ENCODE results near the gene MOB3C.

Gene MOB3C

GRCh38 chr1:46630719-46631118 lies 14.1 kb upstream of the MOB3C start:
- Histone ChIP-seq H3K36me3 (ENCODE audit: control insufficient read depth, insufficient read depth, low read length) (peaks cover 5% of the 10 kb centered on the region), H3K9me3 (ENCODE audit: control insufficient read depth, low read length) (no peaks in the 10 kb centered on the region), H3K4me3 (ENCODE audit: low read length) (no peak overlapping the region), H3K27me3 (ENCODE audit: control insufficient read depth, insufficient read depth, low read length) (no peaks in the 10 kb centered on the region), H3K4me1 (ENCODE audit: control insufficient read depth, insufficient read depth, low read length) (no peaks in the 10 kb centered on the region), H3K9ac (ENCODE audit: low read length) (no peak overlapping the region)

DNA sequence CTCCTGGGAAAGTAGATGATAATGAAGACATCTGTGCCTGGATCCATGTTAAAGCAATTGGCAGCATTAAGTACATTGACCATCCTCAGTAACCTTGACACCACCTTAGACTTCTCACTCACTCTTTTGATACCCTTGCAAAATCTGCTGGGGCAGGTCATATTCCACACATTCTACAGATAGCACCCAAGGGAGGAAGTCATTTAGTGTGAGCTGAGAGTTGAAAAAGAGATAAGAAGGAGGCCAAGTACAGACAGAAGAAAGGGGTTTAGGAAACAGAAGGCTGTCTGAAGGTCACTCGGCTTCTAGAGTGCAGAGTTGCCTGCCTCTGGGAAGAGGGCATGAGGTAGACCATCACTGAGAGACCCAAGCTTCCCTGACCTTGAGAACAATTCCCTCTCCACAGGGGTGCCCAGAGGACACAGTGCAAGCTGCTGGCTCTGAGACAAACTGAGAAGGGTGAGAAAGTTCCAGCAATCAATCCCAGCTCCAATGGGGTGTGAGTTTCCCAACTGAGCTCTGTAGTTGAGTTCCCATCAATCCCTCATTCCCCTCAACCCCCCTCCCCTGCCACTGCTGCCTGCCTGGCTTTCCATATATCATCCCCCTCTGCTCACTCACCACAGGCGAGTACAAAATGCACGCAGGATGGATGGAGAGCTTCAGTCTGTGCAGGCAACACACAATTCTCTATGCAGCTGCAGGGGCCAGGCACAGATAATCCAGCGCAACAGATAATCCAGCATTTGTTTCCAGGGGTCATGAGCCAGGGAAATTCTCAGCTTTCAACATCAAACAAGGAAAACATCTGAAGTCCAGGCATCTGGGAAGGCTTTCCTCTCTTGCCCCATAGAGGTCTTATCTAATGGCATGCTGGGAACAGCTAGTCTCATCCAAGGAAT lies 7.4 kb upstream of the MOB3C start:
- H3K36me3 ChIP-seq (ENCODE audit: control insufficient read depth, insufficient read depth, low read length), result no peaks in the 10 kb centered on the region
- H3K27me3 ChIP-seq (ENCODE audit: control insufficient read depth, insufficient read depth, low read length), result no peaks in the 10 kb centered on the region
- no peak overlapping the region for H3K9ac ChIP-seq (ENCODE audit: low read length)
- no peaks in the 10 kb centered on the region for H3K4me1 ChIP-seq (ENCODE audit: control insufficient read depth, insufficient read depth, low read length)
- H3K4me3 ChIP-seq (ENCODE audit: low read length), result no peak overlapping the region
- no peaks in the 10 kb centered on the region for H3K9me3 ChIP-seq (ENCODE audit: control insufficient read depth, low read length)

DNA sequence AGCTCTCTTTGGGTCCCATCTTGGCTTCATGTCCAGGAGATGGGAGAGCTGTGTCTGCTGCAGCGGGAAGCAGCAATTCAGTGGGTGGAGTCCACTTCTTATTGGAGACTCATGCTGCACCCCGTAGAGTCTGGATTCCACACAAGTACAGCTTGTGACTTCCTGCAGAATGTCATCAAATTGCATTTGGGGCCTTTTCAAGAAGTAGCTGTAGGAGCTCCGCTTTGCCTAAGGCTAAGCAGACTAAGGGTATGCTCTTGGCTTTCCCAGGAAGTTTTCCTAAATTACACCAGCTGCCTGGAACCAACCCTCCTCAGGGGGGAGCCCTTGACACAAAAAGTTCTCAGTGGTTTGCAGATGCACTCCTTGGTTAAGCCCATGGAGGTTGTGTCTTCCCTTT lies 5.7 kb upstream of the MOB3C start:
- H3K9ac ChIP-seq (ENCODE audit: low read length), result no peak overlapping the region

DNA sequence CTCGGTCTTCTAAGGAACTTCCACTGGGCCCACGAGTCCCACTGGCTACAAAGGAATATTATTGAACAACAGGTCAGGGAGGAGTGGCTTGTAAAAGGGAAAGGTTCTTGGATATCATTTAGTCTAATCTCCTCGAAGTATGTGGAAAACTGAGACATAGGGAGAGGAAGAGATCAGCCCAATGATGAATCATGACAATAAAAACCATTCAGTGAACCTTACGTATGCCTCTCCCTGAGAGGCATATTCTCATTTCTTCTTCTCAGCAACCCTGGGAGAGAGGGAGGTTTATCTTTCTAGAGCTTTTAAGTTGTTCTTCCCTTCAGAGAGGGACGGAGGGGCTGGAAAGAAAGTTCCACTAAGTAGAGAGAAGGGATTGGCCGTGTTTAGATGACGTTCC lies 5.3 kb upstream of the MOB3C start:
- no peaks in the 10 kb centered on the region for H3K27me3 ChIP-seq (ENCODE audit: control insufficient read depth, insufficient read depth, low read length)
- H3K9ac ChIP-seq (ENCODE audit: low read length), result no peak overlapping the region
- no peaks in the 10 kb centered on the region for H3K4me1 ChIP-seq (ENCODE audit: control insufficient read depth, insufficient read depth, low read length)

More for the DNA sequence above, 5.7 kb upstream of the MOB3C start:
- Histone ChIP-seq H3K4me3 (ENCODE audit: low read length) (no peak overlapping the region), H3K27me3 (ENCODE audit: control insufficient read depth, insufficient read depth, low read length) (no peaks in the 10 kb centered on the region), H3K4me1 (ENCODE audit: control insufficient read depth, insufficient read depth, low read length) (no peaks in the 10 kb centered on the region), H3K36me3 (ENCODE audit: control insufficient read depth, insufficient read depth, low read length) (no peaks in the 10 kb centered on the region), H3K9me3 (ENCODE audit: control insufficient read depth, low read length) (no peaks in the 10 kb centered on the region)

DNA sequence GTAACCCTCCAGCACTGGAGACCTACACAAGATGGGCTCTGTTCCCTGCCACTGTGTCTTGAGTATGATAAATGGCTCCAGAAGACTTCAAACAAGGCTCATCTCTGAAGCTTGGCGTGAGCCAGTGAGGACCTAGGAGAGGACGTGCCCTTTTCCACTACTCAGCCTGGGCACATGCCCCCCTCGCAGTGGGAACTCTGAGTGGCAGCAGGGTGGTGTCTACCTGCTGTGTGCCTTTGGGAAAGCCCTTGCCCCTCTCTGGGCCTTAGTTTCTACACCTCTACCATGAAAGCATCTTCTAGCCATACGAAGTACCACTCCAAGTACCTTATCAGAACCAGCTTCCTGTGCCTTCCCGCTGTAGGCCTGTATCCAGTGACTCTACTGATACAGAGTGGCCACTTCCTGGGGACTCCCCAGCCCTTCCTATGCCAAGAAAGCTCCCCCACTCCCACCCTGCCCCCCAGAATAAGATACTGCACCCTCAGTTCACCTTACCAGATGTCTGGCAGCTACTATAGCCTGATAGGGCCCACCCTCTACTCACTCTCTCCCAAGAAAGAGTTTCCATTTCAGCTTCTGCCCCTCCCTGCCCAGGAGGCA lies 3.1 kb upstream of the MOB3C start:
- H3K9me3 ChIP-seq (ENCODE audit: control insufficient read depth, low read length), result no peaks in the 10 kb centered on the region
- no peak overlapping the region for H3K4me3 ChIP-seq (ENCODE audit: low read length)
- H3K36me3 ChIP-seq (ENCODE audit: control insufficient read depth, insufficient read depth, low read length), result no peaks in the 10 kb centered on the region
- H3K27me3 ChIP-seq (ENCODE audit: control insufficient read depth, insufficient read depth, low read length), result no peaks in the 10 kb centered on the region
- H3K4me1 ChIP-seq (ENCODE audit: control insufficient read depth, insufficient read depth, low read length), result peaks cover 14% of the 10 kb centered on the region
- no peak overlapping the region for H3K9ac ChIP-seq (ENCODE audit: low read length)

More for the DNA sequence above, 5.3 kb upstream of the MOB3C start:
- H3K36me3 ChIP-seq (ENCODE audit: control insufficient read depth, insufficient read depth, low read length), result no peaks in the 10 kb centered on the region
- no peaks in the 10 kb centered on the region for H3K9me3 ChIP-seq (ENCODE audit: control insufficient read depth, low read length)
- H3K4me3 ChIP-seq (ENCODE audit: low read length), result no peak overlapping the region

DNA sequence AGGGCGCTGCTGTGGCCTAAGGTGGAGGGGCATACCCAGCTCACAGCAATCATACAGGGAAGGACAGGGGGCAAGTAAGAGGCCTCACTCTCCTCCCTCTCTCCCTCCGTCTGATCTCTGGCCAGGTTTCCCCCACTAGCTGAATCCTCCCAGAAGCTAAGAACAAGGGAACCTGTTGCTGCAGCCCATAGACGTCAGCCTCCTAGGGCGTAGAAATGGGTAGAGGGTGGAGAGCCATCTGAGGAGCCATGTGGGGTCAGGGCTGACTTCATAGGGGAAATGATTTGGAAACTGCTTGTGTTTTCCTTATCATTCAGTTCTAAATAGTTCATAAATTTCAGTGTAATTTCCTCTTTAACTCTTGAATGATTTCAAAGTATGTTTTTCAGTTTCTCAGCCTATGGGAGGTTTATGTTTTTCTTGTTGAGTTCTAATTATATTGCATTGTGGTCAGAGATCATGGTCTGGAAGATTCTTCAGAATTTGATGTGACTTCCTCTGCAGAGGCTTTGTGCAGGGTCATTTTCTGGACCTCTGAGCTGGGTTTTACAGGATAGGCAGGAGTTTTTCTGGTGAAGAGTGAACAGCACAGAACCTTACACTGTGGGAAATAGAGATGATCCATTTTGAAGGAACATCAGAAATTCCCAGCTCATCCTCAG lies 2.3 kb upstream of the MOB3C start:
- Histone ChIP-seq H3K27me3 (ENCODE audit: control insufficient read depth, insufficient read depth, low read length) (no peaks in the 10 kb centered on the region), H3K4me3 (ENCODE audit: low read length) (no peak overlapping the region), H3K4me1 (ENCODE audit: control insufficient read depth, insufficient read depth, low read length) (peaks cover 23% of the 10 kb centered on the region), H3K36me3 (ENCODE audit: control insufficient read depth, insufficient read depth, low read length) (no peaks in the 10 kb centered on the region), H3K9me3 (ENCODE audit: control insufficient read depth, low read length) (no peaks in the 10 kb centered on the region), H3K9ac (ENCODE audit: low read length) (no peak overlapping the region)

- Histone ChIP-seq H3K9ac (ENCODE audit: low read length) (no peak overlapping the region), H3K27me3 (ENCODE audit: control insufficient read depth, insufficient read depth, low read length) (no peaks in the 10 kb centered on the region), H3K4me1 (ENCODE audit: control insufficient read depth, insufficient read depth, low read length) (peaks cover 30% of the 10 kb centered on the region), H3K9me3 (ENCODE audit: control insufficient read depth, low read length) (no peaks in the 10 kb centered on the region), H3K4me3 (ENCODE audit: low read length) (no peak overlapping the region), H3K36me3 (ENCODE audit: control insufficient read depth, insufficient read depth, low read length) (no peaks in the 10 kb centered on the region)
Observed at GRCh38 chr1:46617833-46618232, 1.2 kb upstream of the MOB3C start.

DNA sequence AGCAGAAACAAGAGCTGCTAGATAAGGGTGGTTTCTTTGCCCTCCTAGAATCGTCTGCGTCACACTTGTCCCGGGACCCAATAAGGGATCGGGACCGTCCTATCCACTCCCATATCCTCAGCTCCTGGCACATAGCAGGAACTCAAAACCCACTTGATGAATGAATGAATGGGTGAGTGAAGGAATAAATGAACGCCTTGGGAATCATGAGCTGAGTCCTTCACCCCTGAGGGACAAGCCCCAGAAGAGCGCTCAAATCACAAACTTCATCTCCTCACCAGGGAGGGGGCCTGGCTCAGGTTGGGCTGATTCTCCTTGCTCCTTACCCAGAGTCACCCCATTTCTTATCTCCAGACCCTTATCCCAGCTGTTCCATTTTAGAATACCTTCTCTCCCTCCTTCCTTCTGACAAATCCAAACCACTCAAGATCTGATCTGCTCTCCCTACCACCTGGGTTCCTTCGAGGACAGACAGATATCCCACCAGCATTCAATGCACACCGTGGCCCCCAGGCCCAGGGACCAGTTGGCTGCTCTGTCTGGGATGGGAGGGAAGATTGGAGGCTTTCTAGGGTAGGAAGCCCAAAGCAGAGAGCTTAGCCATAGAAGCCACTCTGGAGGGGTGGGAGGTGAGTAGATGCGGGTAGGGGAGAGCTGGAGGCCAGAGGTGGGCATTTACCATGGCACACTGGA lies 643 bp upstream of the MOB3C start:
- peaks cover 30% of the 10 kb centered on the region for H3K4me1 ChIP-seq (ENCODE audit: control insufficient read depth, insufficient read depth, low read length)

DNA sequence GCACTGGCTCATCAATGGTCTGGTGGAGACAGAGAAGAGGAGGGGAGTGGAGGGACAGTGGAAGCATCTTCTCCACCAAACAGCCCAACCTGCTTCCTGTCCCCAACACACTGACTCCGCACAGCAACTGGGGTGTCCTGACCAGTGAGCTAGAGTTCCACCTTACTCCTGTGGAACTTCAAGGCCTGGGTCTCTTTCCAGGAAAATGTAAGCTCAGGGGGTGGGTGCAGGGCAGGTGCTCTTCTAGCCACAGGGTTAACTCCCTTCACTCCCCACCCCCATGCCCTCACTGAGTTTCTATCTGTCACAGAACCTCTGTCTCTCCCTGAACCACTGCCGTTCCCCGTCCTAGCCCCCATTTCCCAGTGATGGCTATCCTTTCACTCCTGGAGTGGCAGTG lies 876 bp downstream of the MOB3C start:
- peak overlapping the region; percentile 90 for H3K4me3 ChIP-seq (ENCODE audit: low read length)
- peaks cover 44% of the 10 kb centered on the region for H3K4me1 ChIP-seq (ENCODE audit: control insufficient read depth, insufficient read depth, low read length)
- H3K27me3 ChIP-seq (ENCODE audit: control insufficient read depth, insufficient read depth, low read length), result no peaks in the 10 kb centered on the region
- H3K9ac ChIP-seq (ENCODE audit: low read length), result peak overlapping the region; percentile 94
- H3K36me3 ChIP-seq (ENCODE audit: control insufficient read depth, insufficient read depth, low read length), result no peaks in the 10 kb centered on the region
- H3K9me3 ChIP-seq (ENCODE audit: control insufficient read depth, low read length), result no peaks in the 10 kb centered on the region

More for the DNA sequence above, 643 bp upstream of the MOB3C start:
- Histone ChIP-seq H3K9ac (ENCODE audit: low read length) (peak overlapping the region; percentile 94), H3K36me3 (ENCODE audit: control insufficient read depth, insufficient read depth, low read length) (no peaks in the 10 kb centered on the region), H3K4me3 (ENCODE audit: low read length) (peak overlapping the region; percentile 56), H3K9me3 (ENCODE audit: control insufficient read depth, low read length) (no peaks in the 10 kb centered on the region), H3K27me3 (ENCODE audit: control insufficient read depth, insufficient read depth, low read length) (no peaks in the 10 kb centered on the region)

DNA sequence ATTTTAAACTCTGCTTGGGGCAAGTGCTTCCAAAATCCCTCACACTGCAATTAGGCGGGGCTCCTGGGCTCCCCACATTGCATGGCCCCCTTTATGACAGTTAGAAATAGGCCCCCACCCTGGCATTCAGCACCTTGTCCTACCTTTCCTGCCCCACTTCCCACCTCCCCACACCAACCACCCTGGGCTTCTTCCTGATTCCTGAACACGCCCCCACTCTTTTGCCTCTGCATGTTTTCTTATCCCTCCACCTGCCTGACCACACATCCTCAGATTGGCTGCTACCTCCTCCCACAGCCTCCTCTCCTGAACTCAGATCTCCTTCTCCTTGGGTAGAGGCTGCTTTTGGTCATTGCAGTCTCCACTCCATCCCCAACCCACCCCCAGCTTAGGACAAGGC lies 1.5 kb downstream of the MOB3C start:
- H3K27me3 ChIP-seq (ENCODE audit: control insufficient read depth, insufficient read depth, low read length), result no peaks in the 10 kb centered on the region
- no peaks in the 10 kb centered on the region for H3K36me3 ChIP-seq (ENCODE audit: control insufficient read depth, insufficient read depth, low read length)
- H3K4me1 ChIP-seq (ENCODE audit: control insufficient read depth, insufficient read depth, low read length), result peaks cover 44% of the 10 kb centered on the region
- H3K4me3 ChIP-seq (ENCODE audit: low read length), result peak overlapping the region; percentile 90
- no peaks in the 10 kb centered on the region for H3K9me3 ChIP-seq (ENCODE audit: control insufficient read depth, low read length)
- H3K9ac ChIP-seq (ENCODE audit: low read length), result peak overlapping the region; percentile 94

GRCh38 chr1:46614604-46614984 lies 2.0 kb downstream of the MOB3C start:
- Histone ChIP-seq H3K4me3 (ENCODE audit: low read length) (no peak overlapping the region), H3K9ac (ENCODE audit: low read length) (peak overlapping the region; percentile 9), H3K36me3 (ENCODE audit: control insufficient read depth, insufficient read depth, low read length) (peaks cover 3% of the 10 kb centered on the region), H3K27me3 (ENCODE audit: control insufficient read depth, insufficient read depth, low read length) (no peaks in the 10 kb centered on the region), H3K9me3 (ENCODE audit: control insufficient read depth, low read length) (no peaks in the 10 kb centered on the region), H3K4me1 (ENCODE audit: control insufficient read depth, insufficient read depth, low read length) (peaks cover 44% of the 10 kb centered on the region)

All from mucosa of stomach (tissue), 1 donor.